Activated T-helper 1 cell treated with anti-CD3 and anti-CD28 coated beads, Interleukin-12 subunit alpha, Interleukin-12 subunit beta, Interleukin-2, Interleukin-4 antibody, amounts not matched to agents 30 ng/mL and 10 ng/mL and 1 ng/mL, durations not matched to agents 14 hours and 24 hours and 36 hours (primary cell): ENCODE results near the gene GOLGA5. TPM values are rescaled to one million over a fixed set of nuclear protein-coding genes. Genes with fewer than 3 reads are reported as not detected.
A peak's percentile ranks its signal among the peaks of the same experiment; 100 is the strongest.
"Not testable (repeated sequence)": the region's sequence is repeated elsewhere in the genome, so short reads cannot be mapped to it uniquely, and the experiment has no call there.

ENCODE experiments used
- DNase-seq: peaks from one replicate; pipeline ENCODE4 v3.0.0; 2021; ENCODE audit warnings: low spot score
- H3K27ac Mint-ChIP-seq: one replicate; pipeline ENCODE4 v1.8.0; 2021; ENCODE audit warnings: mild to moderate bottlenecking, mixed read lengths
- H3K27me3 Mint-ChIP-seq: one replicate; pipeline ENCODE4 v1.8.0; 2022; ENCODE audit warnings: mild to moderate bottlenecking, moderate library complexity, mixed read lengths; ENCODE audit not compliant: insufficient read depth
- H3K36me3 Mint-ChIP-seq: one replicate; pipeline ENCODE4 v1.8.0; 2021; ENCODE audit warnings: low read depth, mixed read lengths
- H3K4me1 Mint-ChIP-seq: one replicate; pipeline ENCODE4 v1.8.0; 2021; ENCODE audit warnings: low read depth, mixed read lengths
- H3K4me3 Mint-ChIP-seq: one replicate; pipeline ENCODE4 v1.8.0; 2021; ENCODE audit warnings: mild to moderate bottlenecking, moderate library complexity, mixed read lengths
- H3K9me3 Mint-ChIP-seq: one replicate; pipeline ENCODE4 v1.8.0; 2021; ENCODE audit warnings: mixed read lengths
- intact Hi-C: fragments of 100-400 bp; cut with micrococcal nuclease; formaldehyde crosslinking; loops from one replicate; pipeline ENCODE4 v1.15.1; 2024
- total RNA-seq: library from RNA; stranded (reverse); gene quantifications from 2 replicates; pipeline ENCODE4 v1.2.3, GENCODE V29; 2022

GOLGA5 gene
- total RNA-seq, 1 donor from 2014 or later: 22.6 TPM

DNA sequence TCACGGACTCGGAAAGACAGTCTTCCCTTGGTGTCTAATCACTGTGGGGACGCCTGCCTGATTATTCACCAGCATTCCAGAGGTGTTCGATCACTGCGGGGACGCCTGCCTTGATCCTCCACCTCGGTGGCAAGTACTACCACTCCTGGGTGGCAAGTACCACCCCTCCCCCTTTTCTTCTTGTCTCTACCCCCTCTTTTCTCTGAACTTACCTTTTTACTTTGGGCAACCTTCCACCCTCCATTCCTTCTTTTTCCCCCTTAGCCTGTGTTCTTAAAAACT is 33.6 kb upstream of the GOLGA5 start:
- Mint-ChIP-seq H3K9me3 (peaks cover 8% of the 10 kb centered on the region), H3K36me3 (peaks cover 7% of the 10 kb centered on the region), H3K27ac (no peak overlapping the region), H3K4me3 (no peak overlapping the region), H3K4me1 (peaks cover 28% of the 10 kb centered on the region), H3K27me3 (peaks cover 30% of the 10 kb centered on the region)
- DNase-seq: no peak
- intact Hi-C loops: no loop called here

DNA sequence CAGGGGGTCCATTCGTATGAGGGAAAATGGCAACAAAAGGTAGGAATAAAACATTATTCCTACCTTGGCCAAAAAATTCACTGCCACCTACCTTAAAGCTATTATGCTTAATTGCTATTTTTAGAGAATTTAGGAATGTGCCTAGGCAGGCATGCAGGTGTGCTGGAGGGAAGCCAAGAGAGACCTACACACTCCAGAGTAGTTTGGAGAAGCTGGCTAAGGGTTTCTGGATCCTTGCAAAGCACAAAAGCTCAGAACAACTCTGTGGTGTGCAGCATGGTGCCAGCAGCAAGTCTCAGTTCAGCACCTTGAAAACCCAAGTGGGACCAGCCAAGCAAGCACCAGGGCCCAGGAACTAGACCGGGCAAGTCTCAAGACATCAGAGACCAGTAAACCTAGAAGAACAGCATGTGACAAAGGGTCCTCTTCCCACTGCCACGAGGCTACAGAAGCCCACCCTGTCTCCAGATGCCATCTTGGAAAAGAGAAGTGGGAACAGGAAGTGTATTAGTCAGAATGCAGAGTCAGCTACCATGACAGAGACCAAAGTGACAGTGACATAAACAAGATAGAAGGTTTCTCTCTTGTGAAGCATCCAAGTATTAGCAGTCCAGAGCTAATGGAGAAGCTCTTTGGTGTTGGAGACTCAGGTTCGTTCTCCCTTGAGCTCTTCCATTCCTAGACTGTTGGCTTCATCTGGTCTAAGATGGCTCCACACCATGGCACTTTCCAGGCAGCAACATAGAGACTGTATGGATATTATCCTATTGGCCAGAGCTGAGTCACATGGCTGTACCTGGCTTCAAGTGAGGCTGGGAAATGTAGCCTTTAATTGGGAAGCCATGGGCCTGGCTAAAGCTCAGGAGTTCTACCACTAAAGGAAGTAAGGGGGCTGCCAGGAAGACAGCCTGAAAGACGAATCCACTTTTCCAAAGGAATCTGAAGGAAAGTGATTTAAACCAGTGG is 30.2 kb upstream of the GOLGA5 start:
- H3K4me3 Mint-ChIP-seq, H3K27ac Mint-ChIP-seq, intact Hi-C loops, H3K9me3 Mint-ChIP-seq, DNase-seq, H3K36me3 Mint-ChIP-seq: not testable (repeated sequence)
- peaks cover 50% of the 10 kb centered on the region for H3K4me1 Mint-ChIP-seq
- H3K27me3 Mint-ChIP-seq: peaks cover 44% of the 10 kb centered on the region

DNA sequence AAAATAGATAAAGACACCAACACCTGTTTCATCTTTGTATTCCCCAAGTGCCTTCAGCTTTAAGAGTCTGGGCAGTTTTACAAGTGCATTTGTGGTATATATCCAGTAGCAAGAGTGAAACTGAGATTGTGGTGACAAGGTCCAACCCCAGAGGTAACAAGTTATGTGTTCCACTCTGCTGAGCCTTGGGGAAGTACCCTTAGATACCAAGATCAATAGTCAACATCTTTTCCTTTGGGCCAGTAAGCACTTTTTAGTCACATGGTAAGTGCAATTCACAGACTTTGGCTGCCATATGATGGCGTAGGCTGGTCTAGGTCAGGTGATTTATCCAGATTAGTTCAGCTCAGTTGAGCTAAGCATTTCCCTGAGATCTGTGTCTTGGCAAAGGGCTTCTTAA is 25.9 kb upstream of the GOLGA5 start:
- H3K36me3 Mint-ChIP-seq, H3K9me3 Mint-ChIP-seq: not testable (repeated sequence)
- Mint-ChIP-seq H3K4me3 (peak overlapping the region; percentile 42), H3K4me1 (peaks cover 44% of the 10 kb centered on the region), H3K27me3 (peaks cover 36% of the 10 kb centered on the region), H3K27ac (peak overlapping the region; percentile 72)
- intact Hi-C loops: loop anchor here (1.0 to 2.0 kb wide), 5 partner anchors 9 to 212 kb away; no protein-coding TSS in a partner anchor
- DNase-seq: peak; percentile 59

DNA sequence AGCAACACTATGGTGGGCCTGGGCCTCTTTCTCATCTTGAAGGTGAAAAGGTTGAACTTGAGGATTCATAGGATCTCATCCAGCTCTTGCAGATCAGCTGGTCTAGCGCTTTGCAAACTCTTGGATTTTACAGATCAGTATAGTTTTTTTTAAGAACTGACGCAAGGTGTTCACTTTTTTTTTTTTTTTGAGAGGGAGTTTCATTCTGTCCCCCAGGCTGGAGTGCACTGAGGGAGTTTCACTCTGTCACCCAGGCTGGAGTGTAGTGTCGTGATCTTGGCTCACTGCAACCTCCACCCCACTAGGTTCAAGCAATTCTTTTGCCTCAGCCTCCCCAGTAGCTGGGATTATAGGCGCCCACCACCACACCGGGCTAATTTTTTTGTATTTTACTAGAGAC is 25.3 kb upstream of the GOLGA5 start:
- peaks cover 37% of the 10 kb centered on the region for H3K27me3 Mint-ChIP-seq
- H3K4me1 Mint-ChIP-seq: peaks cover 44% of the 10 kb centered on the region
- H3K27ac Mint-ChIP-seq: no peak overlapping the region
- DNase-seq: no peak
- no peak overlapping the region for H3K4me3 Mint-ChIP-seq
- intact Hi-C loops: loop anchor here (1.0 to 2.0 kb wide), 5 partner anchors 9 to 212 kb away; no protein-coding TSS in a partner anchor
- H3K9me3 Mint-ChIP-seq: no peaks in the 10 kb centered on the region
- no peaks in the 10 kb centered on the region for H3K36me3 Mint-ChIP-seq

DNA sequence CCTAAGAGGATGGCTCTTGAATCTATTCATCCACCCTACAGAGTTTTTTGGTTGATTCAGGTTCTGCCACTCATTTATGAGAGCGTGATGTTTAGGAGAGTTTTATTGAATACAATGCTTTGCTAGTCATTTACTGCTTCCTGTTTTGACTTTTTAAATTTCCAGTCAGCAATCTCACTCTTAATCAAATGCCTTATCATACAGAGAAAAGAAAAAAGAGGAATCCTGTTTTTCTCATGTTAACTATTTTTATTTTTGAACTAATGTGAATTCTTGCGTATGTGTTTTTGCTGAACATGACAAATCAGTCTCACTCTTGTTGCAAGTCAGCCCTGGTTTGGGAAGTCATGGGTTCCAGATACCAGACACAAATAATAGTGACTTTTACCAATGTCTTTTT is 23.6 kb upstream of the GOLGA5 start:
- Mint-ChIP-seq H3K27me3 (peaks cover 41% of the 10 kb centered on the region), H3K27ac (peak overlapping the region; percentile 27), H3K36me3 (peaks cover 2% of the 10 kb centered on the region), H3K4me1 (peaks cover 53% of the 10 kb centered on the region), H3K9me3 (no peaks in the 10 kb centered on the region), H3K4me3 (no peak overlapping the region)
- DNase-seq: no peak
- intact Hi-C loops: loop anchor here (1.0 to 2.0 kb wide), 4 partner anchors 22 to 120 kb away; partner anchors contain the start of genes GOLGA5 and LGMN

DNA sequence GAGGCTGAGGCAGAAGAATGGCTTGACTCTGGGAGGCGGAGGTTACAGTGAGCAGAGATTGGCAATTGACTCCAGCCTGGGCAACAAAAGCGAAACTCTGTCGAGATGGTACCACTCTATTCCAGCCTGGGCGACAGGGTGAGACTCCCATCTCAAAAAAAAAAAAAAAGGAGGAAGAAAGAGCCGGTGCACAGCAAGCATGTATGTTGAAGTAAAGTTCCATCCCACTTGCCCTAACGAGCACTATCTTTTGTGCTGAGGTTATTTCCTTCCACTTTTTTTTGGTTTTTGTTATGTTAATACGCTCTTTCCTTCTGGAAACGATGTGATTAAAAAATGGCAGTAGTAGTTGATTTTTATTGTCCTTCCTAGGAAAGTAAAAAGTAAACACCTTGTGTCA is 19.5 kb upstream of the GOLGA5 start:
- no peak overlapping the region for H3K4me3 Mint-ChIP-seq
- H3K27ac Mint-ChIP-seq: peak overlapping the region; percentile 74
- H3K9me3 Mint-ChIP-seq: no peaks in the 10 kb centered on the region
- intact Hi-C loops: loop anchor here (2.0 kb wide), 1 partner anchor 434 kb away; no protein-coding TSS in a partner anchor
- H3K36me3 Mint-ChIP-seq: peaks cover 2% of the 10 kb centered on the region
- peaks cover 35% of the 10 kb centered on the region for H3K27me3 Mint-ChIP-seq
- no peak for DNase-seq
- peaks cover 36% of the 10 kb centered on the region for H3K4me1 Mint-ChIP-seq

DNA sequence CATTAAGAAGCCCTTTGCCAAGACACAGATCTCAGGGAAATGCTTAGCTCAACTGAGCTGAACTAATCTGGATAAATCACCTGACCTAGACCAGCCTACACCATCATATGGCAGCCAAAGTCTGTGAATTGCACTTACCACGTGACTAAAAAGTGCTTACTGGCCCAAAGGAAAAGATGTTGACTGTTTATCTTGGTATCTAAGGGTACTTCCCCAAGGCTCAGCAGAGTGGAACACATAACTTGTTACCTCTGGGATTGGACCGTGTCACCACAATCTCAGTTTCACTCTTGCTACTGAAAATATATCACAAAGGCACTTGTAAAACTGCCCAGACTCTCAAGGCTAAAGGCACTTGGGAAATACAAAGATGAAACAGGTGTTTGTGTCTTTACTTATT is 18.8 kb upstream of the GOLGA5 start:
- intact Hi-C loops: loop anchor here (1.0 to 2.0 kb wide), 2 partner anchors 45 to 434 kb away; no protein-coding TSS in a partner anchor

DNA sequence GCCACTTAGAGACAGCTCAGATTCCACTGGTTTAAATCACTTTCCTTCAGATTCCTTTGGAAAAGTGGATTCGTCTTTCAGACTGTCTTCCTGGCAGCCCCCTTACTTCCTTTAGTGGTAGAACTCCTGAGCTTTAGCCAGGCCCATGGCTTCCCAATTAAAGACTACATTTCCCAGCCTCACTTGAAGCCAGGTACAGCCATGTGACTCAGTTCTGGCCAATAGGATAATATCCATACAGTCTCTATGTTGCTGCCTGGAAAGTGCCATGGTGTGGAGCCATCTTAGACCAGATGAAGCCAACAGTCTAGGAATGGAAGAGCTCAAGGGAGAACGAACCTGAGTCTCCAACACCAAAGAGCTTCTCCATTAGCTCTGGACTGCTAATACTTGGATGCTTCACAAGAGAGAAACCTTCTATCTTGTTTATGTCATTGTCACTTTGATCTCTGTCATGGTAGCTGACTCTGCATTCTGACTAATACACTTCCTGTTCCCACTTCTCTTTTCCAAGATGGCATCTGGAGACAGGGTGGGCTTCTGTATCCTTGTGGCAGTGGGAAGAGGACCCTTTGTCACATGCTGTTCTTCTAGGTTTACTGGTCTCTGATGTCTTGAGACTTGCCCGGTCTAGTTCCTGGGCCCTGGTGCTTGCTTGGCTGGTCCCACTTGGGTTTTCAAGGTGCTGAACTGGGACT is 15.1 kb upstream of the GOLGA5 start:
- Mint-ChIP-seq H3K4me1 (peaks cover 39% of the 10 kb centered on the region), H3K27me3 (peaks cover 27% of the 10 kb centered on the region)
- H3K36me3 Mint-ChIP-seq, H3K9me3 Mint-ChIP-seq, H3K27ac Mint-ChIP-seq, H3K4me3 Mint-ChIP-seq, intact Hi-C loops, DNase-seq: not testable (repeated sequence)

More for the DNA sequence above, 18.8 kb upstream of the GOLGA5 start:
- Mint-ChIP-seq H3K4me1 (peaks cover 36% of the 10 kb centered on the region), H3K27me3 (peaks cover 34% of the 10 kb centered on the region), H3K27ac (peak overlapping the region; percentile 74)
- H3K9me3 Mint-ChIP-seq, H3K4me3 Mint-ChIP-seq, H3K36me3 Mint-ChIP-seq: not testable (repeated sequence)
- peak; percentile 45 for DNase-seq

DNA sequence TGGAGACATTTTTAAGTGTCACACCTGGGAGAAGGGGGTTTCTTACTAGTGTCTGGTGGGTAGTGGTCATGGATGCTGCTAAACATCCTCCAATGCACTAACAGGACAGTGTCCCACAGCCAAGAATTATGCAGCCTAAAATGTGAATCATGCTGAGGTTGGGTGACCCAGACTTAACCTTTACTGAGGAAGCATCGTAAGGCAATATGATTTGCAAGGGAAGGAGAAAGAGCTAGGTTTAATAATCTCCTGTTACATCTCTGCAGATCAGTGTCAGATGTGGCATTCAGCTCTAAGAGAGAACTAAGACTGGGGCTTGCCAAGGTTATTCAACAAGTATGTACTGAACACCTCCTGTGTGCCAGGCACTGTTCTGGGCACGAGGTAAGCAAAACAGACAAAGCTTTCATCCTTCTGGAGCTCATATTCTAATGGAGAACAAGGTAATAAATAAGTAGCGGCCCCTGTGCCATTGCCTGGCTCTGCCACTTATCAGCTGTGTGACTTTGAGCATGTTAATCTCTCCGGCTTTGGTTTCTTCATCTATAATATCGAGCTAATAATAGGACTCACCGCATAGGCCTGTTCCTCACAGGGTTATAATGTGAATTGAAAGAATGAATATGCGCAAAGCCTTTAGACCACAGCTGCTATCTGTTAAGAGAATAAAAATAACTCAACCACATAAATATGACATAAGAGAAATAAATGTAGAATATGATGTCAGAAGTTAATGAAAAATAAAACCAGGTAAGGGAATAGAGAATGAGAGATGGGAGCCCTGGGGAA is 13.5 kb upstream of the GOLGA5 start:
- Mint-ChIP-seq H3K27ac (no peak overlapping the region), H3K27me3 (peaks cover 20% of the 10 kb centered on the region)
- intact Hi-C loops: loop anchor here (5.0 kb wide), 1 partner anchor 33 kb away; the partner anchor contains the start of gene LGMN

DNA sequence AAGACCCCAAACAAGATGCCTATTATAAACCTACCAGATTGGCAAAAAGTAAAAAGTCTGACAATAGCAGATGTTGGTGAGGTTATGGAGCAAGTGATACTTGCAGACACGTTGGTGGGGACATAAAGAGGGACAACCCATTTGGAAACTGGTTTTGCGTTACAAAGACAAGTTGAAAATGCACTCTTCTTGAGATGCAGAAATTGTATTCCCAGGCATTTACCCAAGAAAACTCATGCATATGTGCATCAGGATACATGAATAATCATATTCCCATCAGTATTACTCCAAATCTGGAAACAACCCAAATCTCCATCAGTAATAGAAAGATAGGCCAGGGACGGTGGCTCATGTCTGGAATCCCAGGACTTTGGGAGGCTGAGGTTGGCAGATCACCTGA is 12.8 kb upstream of the GOLGA5 start:
- peaks cover 26% of the 10 kb centered on the region for H3K4me1 Mint-ChIP-seq
- DNase-seq: no peak
- no peak overlapping the region for H3K27ac Mint-ChIP-seq
- peaks cover 20% of the 10 kb centered on the region for H3K27me3 Mint-ChIP-seq
- intact Hi-C loops: loop anchor here (5.0 kb wide), 1 partner anchor 34 kb away; the partner anchor contains the start of gene LGMN
- no peaks in the 10 kb centered on the region for H3K9me3 Mint-ChIP-seq
- H3K36me3 Mint-ChIP-seq: no peaks in the 10 kb centered on the region
- H3K4me3 Mint-ChIP-seq: no peak overlapping the region

More for the DNA sequence above, 13.5 kb upstream of the GOLGA5 start:
- DNase-seq: no peak
- H3K36me3 Mint-ChIP-seq: no peaks in the 10 kb centered on the region
- peaks cover 28% of the 10 kb centered on the region for H3K4me1 Mint-ChIP-seq
- H3K9me3 Mint-ChIP-seq: no peaks in the 10 kb centered on the region
- no peak overlapping the region for H3K4me3 Mint-ChIP-seq

DNA sequence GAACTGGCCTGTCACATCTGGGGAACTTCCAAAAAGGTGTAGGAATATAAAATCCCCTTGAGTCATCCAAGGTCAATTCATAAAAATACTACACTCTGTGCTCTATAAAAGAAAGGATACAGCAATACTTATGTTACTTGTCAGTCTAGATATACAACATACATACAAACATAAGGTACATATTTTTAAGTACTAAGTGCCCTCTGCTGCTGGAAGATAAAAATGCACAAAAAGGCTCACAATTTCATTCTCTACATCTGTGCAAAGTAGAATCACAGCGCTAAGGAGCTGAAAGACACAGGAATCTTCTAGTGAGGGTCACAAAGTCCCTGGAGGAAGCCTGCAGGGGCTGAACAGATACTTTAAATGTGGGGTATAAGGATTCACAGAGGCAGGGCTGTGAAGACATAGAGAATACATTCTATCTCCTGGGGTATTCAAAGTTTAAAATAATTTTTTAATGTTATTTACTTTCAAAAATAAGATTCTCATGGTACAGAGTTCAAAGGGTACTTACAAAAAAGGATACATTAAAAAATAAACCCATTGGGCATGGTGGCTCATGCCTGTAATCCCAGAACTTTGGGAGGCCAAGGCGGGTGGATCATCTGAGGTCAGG is 10.2 kb upstream of the GOLGA5 start:
- Mint-ChIP-seq H3K27me3 (peaks cover 8% of the 10 kb centered on the region), H3K9me3 (peaks cover 4% of the 10 kb centered on the region), H3K27ac (no peak overlapping the region), H3K4me1 (peaks cover 26% of the 10 kb centered on the region), H3K36me3 (no peaks in the 10 kb centered on the region), H3K4me3 (no peak overlapping the region)
- intact Hi-C loops: loop anchor here (1.0 to 5.0 kb wide), 4 partner anchors 15 to 98 kb away; partner anchors contain the start of gene LGMN
- peak; percentile 20 for DNase-seq
